DOHH2 (cell line): ENCODE measurements around the gene ATP10B.

ENCODE experiments used
- H3F3A ChIP-seq: fragments of 200-600 bp; sonication (generic), shearing (Covaris generic); 2 replicates; pipeline ENCODE4 v1.6.0; 2016; ENCODE audit warnings: antibody characterized with exemption, mild to moderate bottlenecking; ENCODE audit not compliant: control insufficient read depth, insufficient read depth
- H3K27ac ChIP-seq: fragments of 200-600 bp; sonication (generic); 2 replicates; pipeline ENCODE4 v1.5.1; 2014; ENCODE audit warnings: low read depth, mild to moderate bottlenecking, low read length, moderate library complexity
- H3K27me3 ChIP-seq: fragments of 200-600 bp; sonication (generic); 2 replicates; pipeline ENCODE4 v1.6.1; 2014; ENCODE audit warnings: mild to moderate bottlenecking, low read length, mixed read lengths; ENCODE audit not compliant: control insufficient read depth
- H3K36me3 ChIP-seq: fragments of 200-600 bp; sonication (generic); 2 replicates; pipeline ENCODE4 v1.6.1; 2014; ENCODE audit warnings: mild to moderate bottlenecking, low read length, moderate library complexity, mixed read lengths; ENCODE audit not compliant: control insufficient read depth
- H3K4me1 ChIP-seq: fragments of 200-600 bp; sonication (generic); 2 replicates; pipeline ENCODE4 v1.6.1; 2014; ENCODE audit warnings: mild to moderate bottlenecking, low read length, mixed read lengths; ENCODE audit not compliant: control insufficient read depth
- H3K4me2 ChIP-seq: fragments of 200-600 bp; sonication (generic); 2 replicates; pipeline ENCODE4 v1.6.0; 2014; ENCODE audit warnings: mild to moderate bottlenecking, low read length, moderate library complexity
- H3K4me3 ChIP-seq: fragments of 200-600 bp; sonication (generic); 2 replicates; pipeline ENCODE4 v1.5.1; 2014; ENCODE audit warnings: mild to moderate bottlenecking, low read length, mixed read lengths
- H3K79me2 ChIP-seq: fragments of 200-600 bp; sonication (generic); 2 replicates; pipeline ENCODE4 v1.6.1; 2014; ENCODE audit warnings: mild to moderate bottlenecking, low read length, mixed read lengths; ENCODE audit not compliant: control insufficient read depth
- H3K9me2 ChIP-seq: fragments of 200-600 bp; sonication (generic); replicated peaks from 2 replicates; pipeline ENCODE4 v1.6.1; 2014; ENCODE audit warnings: mild to moderate bottlenecking, low read length, mixed read lengths; ENCODE audit not compliant: control insufficient read depth
- H3K9me3 ChIP-seq: fragments of 200-600 bp; sonication (generic); 2 replicates; pipeline ENCODE4 v1.6.1; 2014; ENCODE audit warnings: antibody characterized with exemption, low read length, mixed read lengths; ENCODE audit not compliant: control insufficient read depth, insufficient read depth
- H4K20me1 ChIP-seq: fragments of 200-600 bp; sonication (generic); 2 replicates; pipeline ENCODE4 v1.6.0; 2014; ENCODE audit warnings: low read depth, mild to moderate bottlenecking, antibody characterized with exemption, low read length, moderate library complexity; ENCODE audit not compliant: control insufficient read depth, insufficient read depth
- EZH2phosphoT487 ChIP-seq: fragments of 200-600 bp; sonication (generic); IDR thresholded peaks from 2 replicates; pipeline ENCODE4 v1.6.1; 2017; ENCODE audit warnings: borderline replicate concordance, mild to moderate bottlenecking, antibody characterized with exemption, low read length, moderate library complexity, mixed read lengths
- TF ChIP-seq, protein P1 (sequence below): fragments of 200-600 bp; sonication (generic); IDR thresholded peaks from one replicate; pipeline ENCODE4 v1.5.1; 2014; ENCODE audit warnings: antibody characterized with exemption, mild to moderate bottlenecking, low read depth, low read length; ENCODE audit not compliant: poor library complexity, severe bottlenecking

ATP10B gene

DNA sequence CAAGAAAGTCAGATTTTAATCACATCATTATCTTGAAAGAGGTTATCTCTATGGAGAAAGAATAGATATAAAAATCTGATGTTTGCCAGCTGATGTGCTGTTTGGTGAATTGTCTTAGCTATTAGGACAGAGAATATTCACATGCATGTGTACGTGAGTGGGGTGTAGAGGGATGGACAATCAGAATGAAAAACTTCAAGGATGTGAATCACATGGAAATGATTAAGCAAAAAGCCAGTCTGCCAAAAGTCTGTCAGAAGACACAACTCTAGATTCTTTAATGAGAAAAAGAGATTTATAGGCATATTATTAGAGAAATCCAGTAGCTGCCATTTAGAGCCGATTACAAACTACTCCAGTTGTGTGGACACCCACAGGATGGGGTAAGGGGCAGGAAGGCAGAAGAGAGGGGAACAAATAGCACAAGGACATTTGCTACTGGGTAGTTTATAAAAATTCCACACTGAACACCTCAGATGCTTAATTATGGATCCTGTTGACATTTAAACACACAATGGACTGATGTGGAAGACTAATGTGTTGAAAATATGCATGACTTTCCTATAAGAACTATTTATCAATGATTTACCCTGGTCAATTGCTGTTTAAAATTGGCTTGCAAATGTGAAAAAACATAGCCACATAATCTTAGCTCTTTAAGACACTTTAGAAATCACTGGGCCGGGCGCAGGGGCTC is 302.9 kb downstream of the ATP10B start:
- Histone ChIP-seq H3K4me2 (no peak overlapping the region), H3K9me2 (no peaks in the 10 kb centered on the region), H3F3A (no peaks in the 10 kb centered on the region), H4K20me1 (no peaks in the 10 kb centered on the region), H3K4me3 (no peak overlapping the region), H3K79me2 (no peaks in the 10 kb centered on the region), H3K27ac (no peak overlapping the region), H3K36me3 (no peaks in the 10 kb centered on the region), H3K4me1 (no peaks in the 10 kb centered on the region), H3K9me3 (no peaks in the 10 kb centered on the region), H3K27me3 (peaks cover 20% of the 10 kb centered on the region)
- TF ChIP-seq, protein P1, sequence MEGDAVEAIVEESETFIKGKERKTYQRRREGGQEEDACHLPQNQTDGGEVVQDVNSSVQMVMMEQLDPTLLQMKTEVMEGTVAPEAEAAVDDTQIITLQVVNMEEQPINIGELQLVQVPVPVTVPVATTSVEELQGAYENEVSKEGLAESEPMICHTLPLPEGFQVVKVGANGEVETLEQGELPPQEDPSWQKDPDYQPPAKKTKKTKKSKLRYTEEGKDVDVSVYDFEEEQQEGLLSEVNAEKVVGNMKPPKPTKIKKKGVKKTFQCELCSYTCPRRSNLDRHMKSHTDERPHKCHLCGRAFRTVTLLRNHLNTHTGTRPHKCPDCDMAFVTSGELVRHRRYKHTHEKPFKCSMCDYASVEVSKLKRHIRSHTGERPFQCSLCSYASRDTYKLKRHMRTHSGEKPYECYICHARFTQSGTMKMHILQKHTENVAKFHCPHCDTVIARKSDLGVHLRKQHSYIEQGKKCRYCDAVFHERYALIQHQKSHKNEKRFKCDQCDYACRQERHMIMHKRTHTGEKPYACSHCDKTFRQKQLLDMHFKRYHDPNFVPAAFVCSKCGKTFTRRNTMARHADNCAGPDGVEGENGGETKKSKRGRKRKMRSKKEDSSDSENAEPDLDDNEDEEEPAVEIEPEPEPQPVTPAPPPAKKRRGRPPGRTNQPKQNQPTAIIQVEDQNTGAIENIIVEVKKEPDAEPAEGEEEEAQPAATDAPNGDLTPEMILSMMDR, result no peak
- no peak for TF ChIP-seq EZH2phosphoT487

DNA sequence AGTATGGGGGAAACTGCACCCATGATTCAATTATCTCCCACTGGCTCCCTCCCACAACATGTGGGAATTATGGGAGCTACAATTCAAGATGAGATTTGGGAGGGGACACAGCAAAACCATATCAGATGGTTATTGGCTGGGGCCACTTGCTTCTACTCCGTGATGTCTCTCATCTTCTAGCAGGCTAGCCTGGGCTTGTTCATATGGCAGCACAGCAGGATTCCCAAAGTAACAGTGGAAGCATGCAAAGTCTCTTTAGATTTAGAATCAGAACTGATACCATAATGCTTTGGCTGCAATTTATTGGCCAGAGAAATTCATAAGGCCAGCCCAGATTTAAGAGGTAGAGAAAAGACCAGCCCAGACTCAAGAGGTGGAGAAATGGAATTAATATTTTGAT is 304.1 kb downstream of the ATP10B start:
- H3K4me1 ChIP-seq, result no peaks in the 10 kb centered on the region
- H4K20me1 ChIP-seq, result no peaks in the 10 kb centered on the region
- H3K36me3 ChIP-seq, result no peaks in the 10 kb centered on the region
- no peak overlapping the region for H3K4me2 ChIP-seq
- peaks cover 20% of the 10 kb centered on the region for H3K27me3 ChIP-seq
- no peaks in the 10 kb centered on the region for H3K79me2 ChIP-seq
- no peak overlapping the region for H3K4me3 ChIP-seq
- no peaks in the 10 kb centered on the region for H3K9me2 ChIP-seq
- no peak overlapping the region for H3K27ac ChIP-seq
- H3K9me3 ChIP-seq, result no peaks in the 10 kb centered on the region
- no peak for TF ChIP-seq EZH2phosphoT487
- TF ChIP-seq, protein P1, result no peak
- H3F3A ChIP-seq, result no peaks in the 10 kb centered on the region

DNA sequence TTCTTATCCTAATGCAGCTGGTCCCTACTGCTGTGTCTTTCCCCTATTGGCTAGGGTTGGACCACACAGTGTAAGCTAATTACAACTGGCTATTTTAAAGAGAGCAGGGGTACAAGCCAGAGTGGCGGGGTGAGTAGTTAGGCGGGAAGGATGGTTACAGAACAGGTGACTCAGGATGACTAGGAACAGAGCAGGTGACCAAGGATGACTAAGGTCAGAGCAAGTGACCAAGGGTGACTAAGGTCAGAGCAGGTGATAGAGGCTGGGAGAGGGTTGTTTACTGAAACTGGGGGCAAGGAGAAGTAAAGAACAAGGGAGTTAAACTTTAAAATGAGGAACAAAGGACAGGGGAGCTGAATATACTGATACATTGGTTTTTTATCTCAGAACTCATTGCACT is 304.9 kb downstream of the ATP10B start:
- TF ChIP-seq, protein P1, result no peak
- TF ChIP-seq EZH2phosphoT487, result no peak
- H3K79me2 ChIP-seq, result no peaks in the 10 kb centered on the region
- no peaks in the 10 kb centered on the region for H4K20me1 ChIP-seq
- no peak overlapping the region for H3K4me3 ChIP-seq
- no peak overlapping the region for H3K4me2 ChIP-seq
- no peaks in the 10 kb centered on the region for H3F3A ChIP-seq
- H3K27me3 ChIP-seq, result peaks cover 18% of the 10 kb centered on the region
- no peaks in the 10 kb centered on the region for H3K9me3 ChIP-seq
- no peak overlapping the region for H3K27ac ChIP-seq
- no peaks in the 10 kb centered on the region for H3K4me1 ChIP-seq
- no peaks in the 10 kb centered on the region for H3K36me3 ChIP-seq
- no peaks in the 10 kb centered on the region for H3K9me2 ChIP-seq
